Measurements from ENCODE around the gene EHBP1L1. TPM values are rescaled to one million over a fixed set of nuclear protein-coding genes. Genes with fewer than 3 reads are reported as not detected.

Gene EHBP1L1
- total RNA-seq, 1 experiment from 2014 or later = 18.5 TPM

- Histone ChIP-seq H3K9me3 (replicated peaks) (no peaks in the 10 kb centered on the region), H3K4me1 (no peaks in the 10 kb centered on the region), H3K4me3 (peak overlapping the region; percentile 75), H3K27ac (peak overlapping the region; percentile 29; the same call in 1 of the 2 replicates), H3K27me3 (no peaks in the 10 kb centered on the region), H3K36me3 (peaks cover 13% of the 10 kb centered on the region)
- DNase-seq = peak; percentile 65 to 74
Measured at GRCh38 chr11:65615950-65616574, 40.2 kb downstream of the EHBP1L1 start.

- Histone ChIP-seq H3K36me3 (peaks cover 17% of the 10 kb centered on the region), H3K27ac (no peak overlapping the region; the same call in 1 of the 2 replicates), H3K4me3 (peak overlapping the region; percentile 75), H3K4me1 (no peaks in the 10 kb centered on the region), H3K27me3 (no peaks in the 10 kb centered on the region), H3K9me3 (replicated peaks) (no peaks in the 10 kb centered on the region)
- DNase-seq = no peak
Measured at GRCh38 chr11:65616575-65617001, 40.7 kb downstream of the EHBP1L1 start.

GRCh38 chr11:65617136-65617850 lies 41.4 kb downstream of the EHBP1L1 start:
- Histone ChIP-seq H3K4me3 (no peak overlapping the region), H3K27ac (no peak overlapping the region), H3K27me3 (no peaks in the 10 kb centered on the region), H3K4me1 (no peaks in the 10 kb centered on the region), H3K36me3 (peaks cover 20% of the 10 kb centered on the region), H3K9me3 (replicated peaks) (no peaks in the 10 kb centered on the region)
- DNase-seq = no peak

GRCh38 chr11:65617990-65618751 lies 42.3 kb downstream of the EHBP1L1 start:
- Histone ChIP-seq H3K27me3 (no peaks in the 10 kb centered on the region), H3K36me3 (peaks cover 20% of the 10 kb centered on the region)

GRCh38 chr11:65618763-65619162 lies 42.9 kb downstream of the EHBP1L1 start:
- Histone ChIP-seq H3K27me3 (no peaks in the 10 kb centered on the region), H3K36me3 (peaks cover 20% of the 10 kb centered on the region), H3K4me3 (no peak overlapping the region), H3K27ac (no peak overlapping the region), H3K9me3 (replicated peaks) (no peaks in the 10 kb centered on the region), H3K4me1 (no peaks in the 10 kb centered on the region)
- no peak for DNase-seq

More at GRCh38 chr11:65617990-65618751, 42.3 kb downstream of the EHBP1L1 start:
- no peak for DNase-seq
- Histone ChIP-seq H3K4me3 (no peak overlapping the region), H3K4me1 (no peaks in the 10 kb centered on the region), H3K9me3 (replicated peaks) (no peaks in the 10 kb centered on the region), H3K27ac (no peak overlapping the region)

- DNase-seq = no peak
- peaks cover 20% of the 10 kb centered on the region for H3K36me3 ChIP-seq
Measured at GRCh38 chr11:65619281-65619928, 43.6 kb downstream of the EHBP1L1 start.

GRCh38 chr11:65620666-65621065 lies 44.8 kb downstream of the EHBP1L1 start:
- Histone ChIP-seq H3K27me3 (no peaks in the 10 kb centered on the region), H3K27ac (no peak overlapping the region), H3K4me1 (no peaks in the 10 kb centered on the region), H3K36me3 (peaks cover 20% of the 10 kb centered on the region), H3K4me3 (no peak overlapping the region), H3K9me3 (replicated peaks) (no peaks in the 10 kb centered on the region)
- no peak for DNase-seq

More at GRCh38 chr11:65619281-65619928, 43.6 kb downstream of the EHBP1L1 start:
- Histone ChIP-seq H3K4me3 (no peak overlapping the region), H3K9me3 (replicated peaks) (no peaks in the 10 kb centered on the region), H3K4me1 (no peaks in the 10 kb centered on the region), H3K27ac (no peak overlapping the region), H3K27me3 (no peaks in the 10 kb centered on the region)

- no peak for DNase-seq
- no peak overlapping the region for H3K4me3 ChIP-seq
- no peaks in the 10 kb centered on the region for H3K27me3 ChIP-seq
- peaks cover 25% of the 10 kb centered on the region for H3K36me3 ChIP-seq
- H3K9me3 ChIP-seq (replicated peaks) = no peaks in the 10 kb centered on the region
- H3K4me1 ChIP-seq = no peaks in the 10 kb centered on the region
- no peak overlapping the region for H3K27ac ChIP-seq
Measured at GRCh38 chr11:65621460-65621859, 45.6 kb downstream of the EHBP1L1 start.

- Histone ChIP-seq H3K27ac (no peak overlapping the region), H3K27me3 (no peaks in the 10 kb centered on the region), H3K9me3 (replicated peaks) (no peaks in the 10 kb centered on the region), H3K4me3 (no peak overlapping the region), H3K4me1 (no peaks in the 10 kb centered on the region), H3K36me3 (peaks cover 29% of the 10 kb centered on the region)
- no peak for DNase-seq
Measured at GRCh38 chr11:65622011-65622410, 46.2 kb downstream of the EHBP1L1 start.

- Histone ChIP-seq H3K4me3 (no peak overlapping the region), H3K36me3 (peaks cover 35% of the 10 kb centered on the region), H3K9me3 (replicated peaks) (no peaks in the 10 kb centered on the region), H3K27me3 (no peaks in the 10 kb centered on the region), H3K27ac (no peak overlapping the region), H3K4me1 (no peaks in the 10 kb centered on the region)
- no peak for DNase-seq
Measured at GRCh38 chr11:65623177-65623576, 47.3 kb downstream of the EHBP1L1 start.

GRCh38 chr11:65623852-65624616 lies 48.2 kb downstream of the EHBP1L1 start:
- no peak for DNase-seq
- Histone ChIP-seq H3K4me3 (no peak overlapping the region), H3K9me3 (replicated peaks) (no peaks in the 10 kb centered on the region), H3K4me1 (no peaks in the 10 kb centered on the region), H3K27me3 (no peaks in the 10 kb centered on the region), H3K27ac (no peak overlapping the region), H3K36me3 (peaks cover 34% of the 10 kb centered on the region)

GRCh38 chr11:65624931-65625627 lies 49.2 kb downstream of the EHBP1L1 start:
- Histone ChIP-seq H3K4me1 (no peaks in the 10 kb centered on the region), H3K9me3 (replicated peaks) (no peaks in the 10 kb centered on the region), H3K27me3 (no peaks in the 10 kb centered on the region), H3K36me3 (peaks cover 39% of the 10 kb centered on the region), H3K4me3 (no peak overlapping the region), H3K27ac (no peak overlapping the region)
- DNase-seq = no peak

- Histone ChIP-seq H3K27ac (no peak overlapping the region), H3K4me3 (no peak overlapping the region), H3K36me3 (peaks cover 45% of the 10 kb centered on the region), H3K27me3 (no peaks in the 10 kb centered on the region), H3K4me1 (no peaks in the 10 kb centered on the region), H3K9me3 (replicated peaks) (no peaks in the 10 kb centered on the region)
- no peak for DNase-seq
Measured at GRCh38 chr11:65625628-65626342, 49.9 kb downstream of the EHBP1L1 start.

All from SJCRH30 (cell line).